Activated naive CD8-positive, alpha-beta T cell (primary cell): ENCODE results near the gene SCGB1A1.

ENCODE experiments used
- H3K27ac Mint-ChIP-seq: one replicate; pipeline ENCODE4 v1.8.0; 2021; ENCODE audit warnings: mixed read lengths
- H3K27me3 Mint-ChIP-seq: one replicate; pipeline ENCODE4 v1.8.0; 2021; ENCODE audit warnings: mixed read lengths
- H3K36me3 Mint-ChIP-seq: one replicate; pipeline ENCODE4 v1.8.0; 2021; ENCODE audit warnings: mixed read lengths
- H3K4me1 Mint-ChIP-seq: one replicate; pipeline ENCODE4 v1.8.0; 2021; ENCODE audit warnings: low read depth, mixed read lengths
- H3K4me3 Mint-ChIP-seq: one replicate; pipeline ENCODE4 v1.8.0; 2021; ENCODE audit warnings: mild to moderate bottlenecking, mixed read lengths
- H3K9me3 Mint-ChIP-seq: one replicate; pipeline ENCODE4 v1.8.0; 2021; ENCODE audit warnings: low read depth, mixed read lengths

Gene SCGB1A1

DNA sequence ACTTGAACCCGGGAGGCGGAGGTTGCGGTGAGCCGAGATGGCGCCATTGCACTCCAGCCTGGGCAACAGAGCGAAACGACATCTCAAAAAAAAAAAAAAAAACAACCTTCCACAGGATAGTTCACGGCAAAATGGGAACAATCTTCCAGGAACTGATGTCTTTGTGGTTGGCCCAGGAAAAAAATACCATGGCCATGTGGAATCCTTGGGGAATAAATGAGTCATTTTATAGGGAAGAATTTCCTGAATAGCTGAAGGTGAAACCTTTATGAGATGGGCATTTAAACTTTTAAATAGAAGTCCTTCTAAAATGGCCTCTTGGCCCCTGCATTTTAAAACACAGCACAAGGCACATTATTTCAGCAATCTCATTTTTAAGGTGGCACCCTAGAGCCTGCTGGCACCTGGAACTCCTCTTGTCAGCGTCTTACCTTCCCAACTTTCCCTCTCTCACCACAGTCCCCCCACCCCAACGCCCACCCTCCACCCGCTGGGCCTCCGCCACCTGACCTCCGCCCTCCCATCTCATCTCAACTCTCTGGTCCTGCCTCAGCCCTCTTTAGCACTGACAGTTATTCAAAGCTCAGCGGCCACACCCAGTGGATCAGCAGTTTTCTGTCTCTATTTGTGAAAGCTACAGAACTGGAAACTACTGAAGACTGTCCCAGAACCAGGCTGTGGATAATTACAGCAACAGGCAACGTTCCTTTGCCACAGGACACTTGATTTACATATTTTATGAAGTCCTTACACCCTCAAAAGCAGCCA is 43.1 kb downstream of the SCGB1A1 start:
- H3K4me1 Mint-ChIP-seq = no peaks in the 10 kb centered on the region
- H3K27me3 Mint-ChIP-seq = no peaks in the 10 kb centered on the region
- H3K9me3 Mint-ChIP-seq = no peaks in the 10 kb centered on the region
- no peak overlapping the region for H3K27ac Mint-ChIP-seq
- H3K4me3 Mint-ChIP-seq = no peak overlapping the region
- H3K36me3 Mint-ChIP-seq = no peaks in the 10 kb centered on the region

DNA sequence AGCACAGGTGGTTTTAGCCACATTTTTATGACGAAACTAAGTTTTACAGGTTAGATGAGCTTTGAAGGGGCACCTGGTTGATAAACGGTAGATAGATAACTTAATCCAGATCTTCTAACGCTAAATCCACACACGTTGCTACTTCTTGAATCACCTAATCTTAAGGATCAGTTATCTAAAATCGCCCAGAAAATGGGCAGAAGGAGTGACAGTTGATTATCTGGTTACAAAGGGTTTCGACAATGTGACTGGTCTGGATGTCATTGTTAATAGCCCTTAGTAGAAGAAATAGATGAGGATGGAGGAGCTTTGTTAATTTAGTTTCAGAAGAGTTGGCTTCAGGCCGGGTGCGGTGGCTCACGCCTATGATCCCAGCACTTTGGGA is 43.7 kb downstream of the SCGB1A1 start:
- Mint-ChIP-seq H3K36me3 (no peaks in the 10 kb centered on the region), H3K4me3 (no peak overlapping the region), H3K27ac (no peak overlapping the region), H3K27me3 (no peaks in the 10 kb centered on the region), H3K4me1 (no peaks in the 10 kb centered on the region), H3K9me3 (no peaks in the 10 kb centered on the region)

DNA sequence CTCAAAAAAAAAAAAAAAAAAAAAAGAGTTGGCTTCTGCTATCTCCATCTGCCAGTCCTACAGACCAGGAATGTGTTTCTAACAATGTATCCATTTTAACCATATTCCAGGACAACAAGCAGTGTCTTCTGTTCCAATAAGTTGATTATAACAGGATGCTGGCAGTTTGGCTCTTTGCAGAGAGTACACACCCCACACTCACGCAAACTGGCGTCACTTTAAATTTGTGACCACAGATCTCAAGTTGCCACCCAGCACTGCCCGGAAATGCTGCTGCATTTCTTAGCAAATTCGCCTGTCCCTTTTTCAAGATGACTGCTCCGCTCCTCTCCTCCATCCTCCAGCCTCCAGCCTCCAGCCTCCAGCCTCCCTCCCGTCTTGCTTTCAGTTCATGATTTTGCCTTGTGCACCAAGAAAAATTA is 44.3 kb downstream of the SCGB1A1 start:
- Mint-ChIP-seq H3K4me3 (no peak overlapping the region), H3K36me3 (no peaks in the 10 kb centered on the region), H3K27ac (no peak overlapping the region), H3K9me3 (no peaks in the 10 kb centered on the region), H3K4me1 (no peaks in the 10 kb centered on the region), H3K27me3 (no peaks in the 10 kb centered on the region)

DNA sequence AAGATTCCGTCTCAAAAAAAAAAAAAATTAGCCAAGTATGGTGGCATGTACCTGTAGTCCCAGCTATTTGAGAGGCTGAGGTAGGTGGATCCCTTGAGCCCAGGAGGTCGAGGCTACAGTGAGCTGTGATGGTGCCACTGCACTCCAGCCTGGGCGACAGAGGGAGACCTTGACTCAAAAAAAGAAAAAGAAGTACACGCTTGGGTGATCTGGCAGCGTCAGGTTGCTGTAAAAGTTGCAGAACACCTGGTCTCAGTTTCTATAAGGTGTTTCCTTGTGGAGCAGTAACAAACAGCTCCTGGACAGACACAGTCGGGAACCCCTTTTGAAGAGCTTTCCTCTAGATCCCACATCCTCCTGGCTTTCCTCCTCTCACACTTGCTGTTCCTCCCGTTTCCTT is 45.8 kb downstream of the SCGB1A1 start:
- H3K4me3 Mint-ChIP-seq = no peak overlapping the region
- no peaks in the 10 kb centered on the region for H3K27me3 Mint-ChIP-seq
- H3K9me3 Mint-ChIP-seq = no peaks in the 10 kb centered on the region
- H3K27ac Mint-ChIP-seq = no peak overlapping the region
- H3K36me3 Mint-ChIP-seq = no peaks in the 10 kb centered on the region
- no peaks in the 10 kb centered on the region for H3K4me1 Mint-ChIP-seq

DNA sequence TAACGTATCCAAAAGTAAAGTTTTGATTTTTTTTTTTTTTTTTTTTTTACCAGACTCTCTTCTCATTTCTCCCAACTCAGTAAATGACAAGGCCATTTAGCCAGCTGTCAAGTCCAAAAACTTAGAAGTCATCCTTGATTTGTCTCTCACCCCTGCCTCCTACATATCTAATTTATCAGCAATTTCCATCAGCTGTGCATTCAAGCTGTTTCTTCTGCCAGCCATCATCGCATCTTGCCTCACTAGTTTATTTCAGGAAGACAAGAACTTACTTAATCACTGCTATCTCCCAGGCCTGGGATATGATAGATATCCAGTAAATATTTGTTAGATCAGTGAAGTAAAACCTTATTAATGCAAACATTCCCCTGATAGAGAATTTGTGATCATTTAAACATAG is 47.6 kb downstream of the SCGB1A1 start:
- H3K36me3 Mint-ChIP-seq = no peaks in the 10 kb centered on the region
- H3K27ac Mint-ChIP-seq = no peak overlapping the region
- no peak overlapping the region for H3K4me3 Mint-ChIP-seq
- no peaks in the 10 kb centered on the region for H3K4me1 Mint-ChIP-seq
- no peaks in the 10 kb centered on the region for H3K9me3 Mint-ChIP-seq
- no peaks in the 10 kb centered on the region for H3K27me3 Mint-ChIP-seq

DNA sequence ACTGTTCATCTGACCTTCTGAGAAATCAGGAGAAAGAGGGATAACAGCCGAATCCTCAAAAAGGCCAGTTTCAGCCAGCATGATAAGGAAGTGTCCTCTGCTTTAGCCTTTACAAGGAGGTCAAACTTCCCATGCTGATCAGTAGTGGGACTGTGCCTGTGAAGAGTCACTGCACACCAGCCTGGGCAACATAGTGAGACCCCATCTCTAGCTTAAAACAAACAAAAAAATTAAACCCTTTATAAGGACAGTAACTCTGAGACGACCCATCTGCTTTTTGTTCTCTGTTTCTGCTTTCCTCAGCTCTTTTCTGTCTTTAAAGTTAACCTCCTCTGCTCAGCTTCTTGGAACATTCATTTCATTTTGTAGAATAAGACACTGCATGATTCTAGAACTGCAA is 49.7 kb downstream of the SCGB1A1 start:
- no peaks in the 10 kb centered on the region for H3K27me3 Mint-ChIP-seq
- H3K9me3 Mint-ChIP-seq = no peaks in the 10 kb centered on the region
- H3K36me3 Mint-ChIP-seq = no peaks in the 10 kb centered on the region
- no peaks in the 10 kb centered on the region for H3K4me1 Mint-ChIP-seq
- no peak overlapping the region for H3K27ac Mint-ChIP-seq
- H3K4me3 Mint-ChIP-seq = no peak overlapping the region

DNA sequence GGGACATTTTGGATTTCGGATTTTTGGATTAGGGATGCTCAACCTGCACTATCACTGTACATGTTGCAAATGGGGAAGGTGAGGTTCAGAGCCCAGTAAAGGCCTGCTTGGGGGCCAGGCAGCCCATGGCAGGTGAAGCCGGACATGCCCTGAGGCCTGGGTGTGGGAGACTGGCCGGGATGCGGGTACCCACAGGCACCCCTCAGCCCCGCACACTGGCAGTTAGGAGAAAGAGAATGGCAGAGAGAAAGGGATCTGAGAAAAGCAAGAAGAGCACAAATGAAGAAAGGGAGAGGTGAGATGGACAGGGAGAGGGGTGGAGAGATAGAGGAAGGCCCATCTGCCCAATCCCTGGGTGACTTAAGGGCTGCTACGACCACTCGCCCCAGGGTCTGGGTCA is 52.8 kb downstream of the SCGB1A1 start:
- Mint-ChIP-seq H3K27me3 (no peaks in the 10 kb centered on the region), H3K36me3 (no peaks in the 10 kb centered on the region), H3K4me1 (no peaks in the 10 kb centered on the region), H3K27ac (no peak overlapping the region), H3K9me3 (no peaks in the 10 kb centered on the region), H3K4me3 (no peak overlapping the region)

DNA sequence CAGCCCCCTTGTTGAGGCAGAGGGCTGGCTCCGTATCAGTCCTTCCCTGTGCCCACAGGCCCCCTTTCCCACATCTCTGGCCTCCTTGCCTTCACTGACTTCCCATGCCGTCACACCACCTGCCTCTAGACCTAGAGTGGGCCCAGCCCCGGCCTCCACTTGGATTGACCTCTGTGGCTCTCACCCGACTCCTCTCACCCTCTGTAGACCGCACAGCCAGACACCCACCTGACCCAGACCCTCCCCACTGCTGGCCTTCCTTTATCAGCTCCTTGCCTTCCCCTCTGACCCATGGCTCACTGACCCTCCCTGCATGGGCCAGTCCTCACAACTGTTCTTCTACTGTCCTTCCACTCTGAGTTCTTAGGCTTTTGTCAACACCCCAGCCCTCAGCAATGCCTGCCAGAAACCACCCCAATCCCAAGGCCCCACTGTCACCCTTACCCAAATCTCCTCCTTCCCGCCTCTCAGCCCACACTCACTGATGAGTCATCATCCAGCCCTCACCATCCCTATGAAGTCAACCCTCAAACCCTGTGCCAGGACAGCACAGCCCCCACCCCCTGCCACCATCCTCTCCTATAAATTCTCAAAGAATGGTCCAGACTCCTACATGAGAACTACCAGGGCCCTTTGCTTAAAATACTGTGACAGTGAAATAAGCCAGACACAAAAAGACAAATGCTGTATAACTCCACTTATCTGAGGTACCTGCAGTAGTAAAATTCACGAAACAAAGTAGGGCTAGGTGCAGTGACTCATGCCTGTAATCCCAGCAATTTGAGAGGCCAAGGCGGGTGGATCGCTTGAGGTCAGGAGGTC is 53.4 kb downstream of the SCGB1A1 start:
- Mint-ChIP-seq H3K27ac (no peak overlapping the region), H3K4me3 (no peak overlapping the region), H3K9me3 (no peaks in the 10 kb centered on the region), H3K4me1 (no peaks in the 10 kb centered on the region), H3K27me3 (no peaks in the 10 kb centered on the region), H3K36me3 (no peaks in the 10 kb centered on the region)
